GM23248 (cell line): ENCODE data around the gene FKRP. TPM values are rescaled to one million over a fixed set of nuclear protein-coding genes. Genes with fewer than 3 reads are reported as not detected.

Source experiments
- DNase-seq: peaks from one replicate; pipeline ENCODE4 v3.0.0-alpha.2; 2015
- H2AFZ ChIP-seq: fragments of 200-600 bp; sonication (generic); 2 replicates; pipeline ENCODE4 v1.6.1; 2016; ENCODE audit warnings: antibody characterized with exemption
- H3F3A ChIP-seq: fragments of 200-600 bp; sonication (generic); 2 replicates; pipeline ENCODE4 v1.6.1; 2016; ENCODE audit warnings: mild to moderate bottlenecking, antibody characterized with exemption, mixed run types; ENCODE audit not compliant: insufficient read depth
- H3K27ac ChIP-seq: fragments of 200-600 bp; sonication (generic); 2 replicates; pipeline ENCODE4 v1.5.1; 2016; ENCODE audit warnings: mild to moderate bottlenecking
- H3K27me3 ChIP-seq: fragments of 200-600 bp; sonication (generic); replicated peaks from 2 replicates; pipeline ENCODE4 v1.6.1; 2016; ENCODE audit warnings: mild to moderate bottlenecking; ENCODE audit not compliant: insufficient read depth
- H3K36me3 ChIP-seq: fragments of 200-600 bp; sonication (generic); 2 replicates; pipeline ENCODE4 v1.6.1; 2016; ENCODE audit warnings: low read depth, mild to moderate bottlenecking
- H3K4me1 ChIP-seq: fragments of 200-600 bp; sonication (generic); 2 replicates; pipeline ENCODE4 v1.6.1; 2016; ENCODE audit warnings: mild to moderate bottlenecking; ENCODE audit not compliant: insufficient read depth
- H3K4me2 ChIP-seq: fragments of 200-600 bp; sonication (generic); one replicate; pipeline ENCODE4 v1.6.1; 2016; ENCODE audit warnings: mild to moderate bottlenecking; ENCODE audit not compliant: unreplicated experiment
- H3K4me3 ChIP-seq: fragments of 200-600 bp; sonication (generic); 2 replicates; pipeline ENCODE4 v1.5.1; 2016; ENCODE audit warnings: mild to moderate bottlenecking
- H3K79me2 ChIP-seq: fragments of 200-600 bp; sonication (generic); 2 replicates; pipeline ENCODE4 v1.6.1; 2016; ENCODE audit warnings: mild to moderate bottlenecking; ENCODE audit not compliant: insufficient read depth
- H3K9ac ChIP-seq: fragments of 200-600 bp; sonication (generic); 2 replicates; pipeline ENCODE4 v1.6.1; 2016; ENCODE audit warnings: mild to moderate bottlenecking
- H3K9me2 ChIP-seq: fragments of 200-600 bp; sonication (generic); 2 replicates; pipeline ENCODE4 v1.6.1; 2016; ENCODE audit warnings: mixed run types, mild to moderate bottlenecking, moderate library complexity; ENCODE audit not compliant: insufficient read depth
- H3K9me3 ChIP-seq: fragments of 200-600 bp; sonication (generic); one replicate; pipeline ENCODE4 v1.6.1; 2017; ENCODE audit warnings: low read depth
- H4K20me1 ChIP-seq: fragments of 200-600 bp; sonication (generic); 2 replicates; pipeline ENCODE4 v1.6.0; 2016; ENCODE audit not compliant: insufficient read depth
- EZH2 ChIP-seq: fragments of 200-600 bp; sonication (generic); IDR thresholded peaks from 2 replicates; pipeline ENCODE4 v1.6.1; 2018; ENCODE audit warnings: antibody characterized with exemption, mild to moderate bottlenecking; ENCODE audit not compliant: insufficient read depth, poor library complexity, severe bottlenecking
- EZH2phosphoT487 ChIP-seq: fragments of 200-600 bp; sonication (generic); IDR thresholded peaks from 2 replicates; pipeline ENCODE4 v1.6.1; 2018; ENCODE audit warnings: antibody characterized with exemption, moderate library complexity, mild to moderate bottlenecking, low read depth; ENCODE audit not compliant: insufficient read depth
- WGBS, 2 experiments: methylation state at CpG; one replicate each; pipeline ENCODE4 v1.1.6; 2015 to 2017; ENCODE audit warnings: low lambda C conversion rate in 2 of 2, low coverage in 1 of 2; ENCODE audit errors: missing lambda C conversion rate in 2 of 2; 5-methylcytosine and 5-hydroxymethylcytosine counted together
- in situ Hi-C: fragments of 300-500 bp; cut with MboI; formaldehyde crosslinking; loops from 2 replicates; pipeline ENCODE4 v1.15.0; 2020
- polyA plus RNA-seq: library from polyadenylated mRNA; unstranded; fragments of >200 nt; fragmentation: Nextera tagmentation; extraction: Ambion mirVana; gene quantifications from 2 replicates; pipeline ENCODE4 v1.2.1, GENCODE V29; 2016
- total RNA-seq: library from RNA; depleted of rRNA; stranded (reverse); fragments of >200 nt; shearing (Covaris generic); gene quantifications from 2 replicates; pipeline ENCODE4 v1.2.3, GENCODE V29; 2014

The FKRP gene
- total and polyA plus RNA-seq, 2 experiments from 2014 or later, result 15.0 to 41.5 TPM

- Histone ChIP-seq H3K79me2 (peaks cover 86% of the 10 kb centered on the region), H3K9me3 (no peaks in the 10 kb centered on the region), H3K9ac (peak overlapping the region; percentile 99), H3K4me3 (peak overlapping the region; percentile 94), H3F3A (peaks cover 46% of the 10 kb centered on the region), H3K36me3 (peaks cover 19% of the 10 kb centered on the region; the same call in 1 of the 2 replicates), H3K9me2 (no peaks in the 10 kb centered on the region), H3K4me2 (peak overlapping the region; percentile 90), H4K20me1 (no peaks in the 10 kb centered on the region), H3K27ac (peak overlapping the region; percentile 95), H3K4me1 (peaks cover 26% of the 10 kb centered on the region), H3K27me3 (no peaks in the 10 kb centered on the region), H2AFZ (no peak overlapping the region)
- no peak for TF ChIP-seq EZH2phosphoT487
- no peak for TF ChIP-seq EZH2
- in situ Hi-C loops, result no loop called here
- DNase-seq, result no peak
- 14 to 17% methylated on average over 4 of the region's 4 CpGs for WGBS, 2 experiments
Measured at GRCh38 chr19:46785980-46786235, 40.1 kb downstream of the FKRP start.

- H3F3A ChIP-seq, result peaks cover 42% of the 10 kb centered on the region
- H2AFZ ChIP-seq, result no peak overlapping the region
- no peaks in the 10 kb centered on the region for H3K9me3 ChIP-seq
- H4K20me1 ChIP-seq, result no peaks in the 10 kb centered on the region
- H3K9ac ChIP-seq, result peak overlapping the region; percentile 99
- TF ChIP-seq EZH2 (no peak), EZH2phosphoT487 (no peak)
- H3K36me3 ChIP-seq, result peaks cover 15% of the 10 kb centered on the region; the same call in 1 of the 2 replicates
- peak overlapping the region; percentile 90 for H3K4me2 ChIP-seq
- H3K79me2 ChIP-seq, result peaks cover 81% of the 10 kb centered on the region
- H3K27ac ChIP-seq, result peak overlapping the region; percentile 95
- no peaks in the 10 kb centered on the region for H3K27me3 ChIP-seq
- no peaks in the 10 kb centered on the region for H3K9me2 ChIP-seq
- WGBS, 2 experiments, result 1% methylated on average over 16 to 20 of the region's 20 CpGs
- DNase-seq, result peak; percentile 92
- in situ Hi-C loops, result no loop called here
- H3K4me1 ChIP-seq, result peaks cover 22% of the 10 kb centered on the region
- H3K4me3 ChIP-seq, result peak overlapping the region; percentile 94
Measured at GRCh38 chr19:46786236-46787039, 40.6 kb downstream of the FKRP start.

GRCh38 chr19:46787040-46787330 is 41.1 kb downstream of the FKRP start:
- H3K9ac ChIP-seq, result peak overlapping the region; percentile 99
- peak overlapping the region; percentile 90 for H3K4me2 ChIP-seq
- H3F3A ChIP-seq, result peaks cover 39% of the 10 kb centered on the region
- in situ Hi-C loops, result no loop called here
- peaks cover 22% of the 10 kb centered on the region for H3K4me1 ChIP-seq
- TF ChIP-seq EZH2phosphoT487 (no peak), EZH2 (no peak)
- no peaks in the 10 kb centered on the region for H3K9me2 ChIP-seq
- H4K20me1 ChIP-seq, result no peaks in the 10 kb centered on the region
- peak overlapping the region; percentile 95 for H3K27ac ChIP-seq
- H3K9me3 ChIP-seq, result no peaks in the 10 kb centered on the region
- DNase-seq, result no peak
- H3K79me2 ChIP-seq, result peaks cover 76% of the 10 kb centered on the region
- peaks cover 10% of the 10 kb centered on the region; the same call in 1 of the 2 replicates for H3K36me3 ChIP-seq
- H3K27me3 ChIP-seq, result no peaks in the 10 kb centered on the region
- no peak overlapping the region for H2AFZ ChIP-seq
- WGBS, 2 experiments, result 0 to 2% methylated on average over 5 of the region's 5 CpGs
- H3K4me3 ChIP-seq, result peak overlapping the region; percentile 94

- Histone ChIP-seq H3K79me2 (peaks cover 70% of the 10 kb centered on the region), H3K4me3 (peak overlapping the region; percentile 94), H3K4me2 (peak overlapping the region; percentile 90), H3F3A (peaks cover 42% of the 10 kb centered on the region), H4K20me1 (no peaks in the 10 kb centered on the region), H3K9ac (peak overlapping the region; percentile 99), H3K36me3 (peaks cover 6% of the 10 kb centered on the region; the same call in 1 of the 2 replicates), H3K9me2 (no peaks in the 10 kb centered on the region), H3K9me3 (no peaks in the 10 kb centered on the region), H3K27ac (peak overlapping the region; percentile 95), H3K27me3 (no peaks in the 10 kb centered on the region), H2AFZ (no peak overlapping the region), H3K4me1 (peaks cover 25% of the 10 kb centered on the region)
- TF ChIP-seq EZH2 (no peak), EZH2phosphoT487 (no peak)
- DNase-seq, result peak; percentile 84
- 1 to 2% methylated on average over 68 to 69 of the region's 80 CpGs for WGBS, 2 experiments
- in situ Hi-C loops, result no loop called here
Measured at GRCh38 chr19:46787331-46788261, 41.7 kb downstream of the FKRP start.
